K562 (cell line): Measurements from ENCODE around the gene RAB5B. TPM values are rescaled to one million over a fixed set of nuclear protein-coding genes. Genes with fewer than 3 reads are reported as not detected.

ENCODE experiments used
- ARID1B ChIP-seq: fragments of 450-650 bp; IDR thresholded peaks from 2 replicates; pipeline ENCODE4 v1.6.1; 2016; ENCODE audit warnings: antibody characterized with exemption, mild to moderate bottlenecking, inconsistent platforms
- BRD9 ChIP-seq: fragments of 450-650 bp; IDR thresholded peaks from 2 replicates; pipeline ENCODE4 v1.6.1; 2018; ENCODE audit warnings: low read depth; ENCODE audit not compliant: partially characterized antibody
- CBX3 ChIP-seq, 2 experiments: IDR thresholded peaks; 1 replicate in 1 of 2; 2 replicates in 1 of 2; pipeline ENCODE4 v1.6.1; 2012; ENCODE audit warnings: inconsistent platforms in 2 of 2, low read length in 2 of 2, borderline replicate concordance in 1 of 2, control low read depth in 1 of 2
- CBX8 ChIP-seq: fragments of 200-600 bp; sonication (generic); IDR thresholded peaks from 2 replicates; pipeline ENCODE4 v1.6.1; 2012; ENCODE audit warnings: borderline replicate concordance, mixed run types, low read depth, mild to moderate bottlenecking, moderate library complexity, mixed read lengths, low read length, control low read depth, inconsistent platforms; ENCODE audit not compliant: poor library complexity, severe bottlenecking; ENCODE audit errors: extremely low read depth
- CHD2 ChIP-seq: IDR thresholded peaks from 2 replicates; pipeline ENCODE4 v1.6.1; 2011; ENCODE audit warnings: low read depth, low read length
- DMBX1 ChIP-seq: fragments of 250-450 bp; sonication (Bioruptor Pico); IDR thresholded peaks from 2 replicates; pipeline ENCODE4 v1.8.0; 2022; ENCODE audit warnings: inconsistent platforms, mild to moderate bottlenecking, moderate library complexity, borderline replicate concordance
- ELF1 ChIP-seq: fragments of 200-800 bp; sonication (Bioruptor generic); IDR thresholded peaks from 2 replicates; pipeline ENCODE4 v1.6.1; 2016; ENCODE audit warnings: missing genetic modification characterization, missing compliant biosample characterization
- GABPB2 ChIP-seq: fragments of 250-450 bp; sonication (Bioruptor Pico); conservative IDR thresholded peaks from 2 replicates; pipeline ENCODE4 v1.5.1; 2021; ENCODE audit warnings: mild to moderate bottlenecking
- L3MBTL2 ChIP-seq: fragments of 450-650 bp; IDR thresholded peaks from 2 replicates; pipeline ENCODE4 v1.6.1; 2016; ENCODE audit warnings: mild to moderate bottlenecking, moderate library complexity
- PHF21A ChIP-seq: fragments of 450-650 bp; IDR thresholded peaks from 2 replicates; pipeline ENCODE4 v1.6.1; 2017; ENCODE audit warnings: low read depth, borderline replicate concordance
- RFX7 ChIP-seq: fragments of 250-450 bp; sonication (Bioruptor Pico); IDR thresholded peaks from 2 replicates; pipeline ENCODE4 v1.5.1; 2021; ENCODE audit warnings: mild to moderate bottlenecking
- TARDBP ChIP-seq: fragments of 450-650 bp; IDR thresholded peaks from 2 replicates; pipeline ENCODE4 v1.6.1; 2016
- ZBTB1 ChIP-seq: sonication (generic); formaldehyde crosslinking; IDR thresholded peaks from 2 replicates; pipeline ENCODE4 v1.8.1; 2023; ENCODE audit warnings: missing genetic modification reagents, low read depth, mild to moderate bottlenecking, borderline replicate concordance
- ZKSCAN8 ChIP-seq: fragments of 200-800 bp; sonication (Bioruptor generic); IDR thresholded peaks from 2 replicates; pipeline ENCODE4 v1.6.1; 2016; ENCODE audit warnings: missing genetic modification characterization, missing compliant biosample characterization
- ZNF347 ChIP-seq: fragments of 450-650 bp; formaldehyde crosslinking; IDR thresholded peaks from 2 replicates; pipeline ENCODE4 v1.4.0; 2020; ENCODE audit warnings: low read depth, mild to moderate bottlenecking, moderate library complexity
- ZNF584 ChIP-seq: fragments of 200-800 bp; sonication (Bioruptor generic); IDR thresholded peaks from 2 replicates; pipeline ENCODE4 v1.6.1; 2016; ENCODE audit warnings: low read depth, mild to moderate bottlenecking, missing genetic modification characterization, missing compliant biosample characterization
- polyA plus RNA-seq, 8 experiments: library from polyadenylated mRNA; depleted of rRNA in 4 of 8; stranded (reverse) in 5 of 8; unstranded in 3 of 8; fragments of >200 nt; fragmentation: Nextera tagmentation in 2 of 8; fragmentation: Illumina TruSeq in 1 of 8; extraction: Ambion mirVana in 2 of 8; extraction: Trizol in 1 of 8; gene quantifications; 2 replicates each; pipeline versions ENCODE4 v1.2.1 to v1.2.3, GENCODE V29; 2011 to 2014; ENCODE audit warnings: inconsistent platforms in 1 of 8, missing spikeins in 1 of 8
- total RNA-seq, 7 experiments: library from RNA; depleted of rRNA in 6 of 7; stranded (reverse); fragments of >200 nt in 6 of 7; fragmentation: Illumina TruSeq in 2 of 7; extraction: Trizol in 2 of 7; gene quantifications; 2 replicates each; pipeline versions ENCODE4 v1.2.1 to v1.2.3, GENCODE V29; 2011 to 2021; ENCODE audit warnings: low replicate concordance in 1 of 7
- TF ChIP-seq, protein P1 (sequence below): sonication (generic); formaldehyde crosslinking; IDR thresholded peaks from 2 replicates; pipeline ENCODE4 v1.8.0; 2022; ENCODE audit warnings: mild to moderate bottlenecking, missing genetic modification reagents
- TF ChIP-seq, protein P2 (sequence below): sonication (generic); formaldehyde crosslinking; IDR thresholded peaks from 2 replicates; pipeline ENCODE4 v1.8.1; 2023; ENCODE audit warnings: mild to moderate bottlenecking, missing genetic modification reagents
- TF ChIP-seq, protein P3 (sequence below): fragments of 450-650 bp; IDR thresholded peaks from 2 replicates; pipeline ENCODE4 v1.6.1; 2016; ENCODE audit warnings: mild to moderate bottlenecking

The RAB5B gene
- total and polyA plus RNA-seq, 9 of the 15 experiments (the other 6 are each of a cell fraction or from before 2014, with no cell fraction given): 6.8 to 73.8 (median 25.2) TPM

DNA sequence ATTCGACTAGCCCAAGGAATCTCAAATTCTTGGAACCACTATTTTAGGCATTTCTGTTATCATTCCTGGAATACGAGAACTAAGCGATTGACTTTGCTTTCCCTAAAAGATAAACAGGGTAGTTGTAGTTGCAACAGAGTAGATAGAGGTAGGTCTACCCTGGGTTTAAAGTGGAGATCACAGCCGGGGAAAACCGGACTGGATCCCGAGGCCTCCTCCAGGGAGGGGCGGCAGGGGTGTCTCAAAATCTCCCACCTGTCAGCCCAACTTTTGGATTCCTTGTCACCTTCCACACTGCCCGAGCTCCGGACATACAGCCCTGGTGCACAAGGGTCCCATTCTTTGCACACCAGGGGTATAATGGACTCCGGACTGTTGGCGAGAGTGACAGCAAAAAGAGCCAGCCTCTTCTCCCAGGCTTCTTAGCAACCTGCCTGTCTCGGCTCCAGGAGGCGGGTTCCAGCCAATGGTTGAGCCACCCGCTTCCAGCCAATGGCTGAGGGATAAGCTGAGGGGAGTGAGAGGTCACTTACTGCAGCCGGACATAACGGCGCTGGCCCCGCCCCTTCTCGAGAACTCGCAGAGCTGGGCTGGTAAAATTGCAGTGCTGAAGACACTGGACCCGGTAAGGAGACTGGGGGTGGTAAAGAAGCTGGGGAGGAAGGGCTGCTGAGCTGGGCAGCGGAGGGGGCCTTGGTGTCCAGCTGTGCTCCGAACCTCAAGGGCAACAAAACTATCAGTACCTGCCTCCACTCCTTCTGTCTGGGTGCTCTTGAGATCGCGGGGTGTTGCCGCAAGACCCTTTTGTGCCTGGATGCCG is 23.0 kb downstream of the RAB5B start, which contains the start of gene SUOX (continued):
- TF ChIP-seq, protein P1, sequence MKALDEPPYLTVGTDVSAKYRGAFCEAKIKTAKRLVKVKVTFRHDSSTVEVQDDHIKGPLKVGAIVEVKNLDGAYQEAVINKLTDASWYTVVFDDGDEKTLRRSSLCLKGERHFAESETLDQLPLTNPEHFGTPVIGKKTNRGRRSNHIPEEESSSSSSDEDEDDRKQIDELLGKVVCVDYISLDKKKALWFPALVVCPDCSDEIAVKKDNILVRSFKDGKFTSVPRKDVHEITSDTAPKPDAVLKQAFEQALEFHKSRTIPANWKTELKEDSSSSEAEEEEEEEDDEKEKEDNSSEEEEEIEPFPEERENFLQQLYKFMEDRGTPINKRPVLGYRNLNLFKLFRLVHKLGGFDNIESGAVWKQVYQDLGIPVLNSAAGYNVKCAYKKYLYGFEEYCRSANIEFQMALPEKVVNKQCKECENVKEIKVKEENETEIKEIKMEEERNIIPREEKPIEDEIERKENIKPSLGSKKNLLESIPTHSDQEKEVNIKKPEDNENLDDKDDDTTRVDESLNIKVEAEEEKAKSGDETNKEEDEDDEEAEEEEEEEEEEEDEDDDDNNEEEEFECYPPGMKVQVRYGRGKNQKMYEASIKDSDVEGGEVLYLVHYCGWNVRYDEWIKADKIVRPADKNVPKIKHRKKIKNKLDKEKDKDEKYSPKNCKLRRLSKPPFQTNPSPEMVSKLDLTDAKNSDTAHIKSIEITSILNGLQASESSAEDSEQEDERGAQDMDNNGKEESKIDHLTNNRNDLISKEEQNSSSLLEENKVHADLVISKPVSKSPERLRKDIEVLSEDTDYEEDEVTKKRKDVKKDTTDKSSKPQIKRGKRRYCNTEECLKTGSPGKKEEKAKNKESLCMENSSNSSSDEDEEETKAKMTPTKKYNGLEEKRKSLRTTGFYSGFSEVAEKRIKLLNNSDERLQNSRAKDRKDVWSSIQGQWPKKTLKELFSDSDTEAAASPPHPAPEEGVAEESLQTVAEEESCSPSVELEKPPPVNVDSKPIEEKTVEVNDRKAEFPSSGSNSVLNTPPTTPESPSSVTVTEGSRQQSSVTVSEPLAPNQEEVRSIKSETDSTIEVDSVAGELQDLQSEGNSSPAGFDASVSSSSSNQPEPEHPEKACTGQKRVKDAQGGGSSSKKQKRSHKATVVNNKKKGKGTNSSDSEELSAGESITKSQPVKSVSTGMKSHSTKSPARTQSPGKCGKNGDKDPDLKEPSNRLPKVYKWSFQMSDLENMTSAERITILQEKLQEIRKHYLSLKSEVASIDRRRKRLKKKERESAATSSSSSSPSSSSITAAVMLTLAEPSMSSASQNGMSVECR (CRISPR knock-in tag): peak; percentile 62; the same call in 1 of the 2 replicates
- TF ChIP-seq ELF1 (no peak), TARDBP (no peak), CBX8 (no peak), CBX3 (IDR thresholded peaks at IDR 0.05; ENCODE audit: borderline replicate concordance in 1 of 2, low read length in 2 of 2) (no peak), ZNF347 (CRISPR knock-in tag) (no peak), ZKSCAN8 (no peak), ZBTB1 (CRISPR knock-in tag) (no peak), BRD9 (no peak), RFX7 (CRISPR knock-in tag) (no peak), ARID1B (peak; percentile 48; the same call in 1 of the 2 replicates), L3MBTL2 (no peak), PHF21A (no peak), DMBX1 (CRISPR knock-in tag) (no peak), GABPB2 (CRISPR knock-in tag) (no peak), CHD2 (peak; percentile 30; the same call in 1 of the 2 replicates), ZNF584 (CRISPR knock-in tag) (no peak)
- TF ChIP-seq, protein P2, sequence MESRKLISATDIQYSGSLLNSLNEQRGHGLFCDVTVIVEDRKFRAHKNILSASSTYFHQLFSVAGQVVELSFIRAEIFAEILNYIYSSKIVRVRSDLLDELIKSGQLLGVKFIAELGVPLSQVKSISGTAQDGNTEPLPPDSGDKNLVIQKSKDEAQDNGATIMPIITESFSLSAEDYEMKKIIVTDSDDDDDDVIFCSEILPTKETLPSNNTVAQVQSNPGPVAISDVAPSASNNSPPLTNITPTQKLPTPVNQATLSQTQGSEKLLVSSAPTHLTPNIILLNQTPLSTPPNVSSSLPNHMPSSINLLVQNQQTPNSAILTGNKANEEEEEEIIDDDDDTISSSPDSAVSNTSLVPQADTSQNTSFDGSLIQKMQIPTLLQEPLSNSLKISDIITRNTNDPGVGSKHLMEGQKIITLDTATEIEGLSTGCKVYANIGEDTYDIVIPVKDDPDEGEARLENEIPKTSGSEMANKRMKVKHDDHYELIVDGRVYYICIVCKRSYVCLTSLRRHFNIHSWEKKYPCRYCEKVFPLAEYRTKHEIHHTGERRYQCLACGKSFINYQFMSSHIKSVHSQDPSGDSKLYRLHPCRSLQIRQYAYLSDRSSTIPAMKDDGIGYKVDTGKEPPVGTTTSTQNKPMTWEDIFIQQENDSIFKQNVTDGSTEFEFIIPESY: no peak
- TF ChIP-seq, protein P3, sequence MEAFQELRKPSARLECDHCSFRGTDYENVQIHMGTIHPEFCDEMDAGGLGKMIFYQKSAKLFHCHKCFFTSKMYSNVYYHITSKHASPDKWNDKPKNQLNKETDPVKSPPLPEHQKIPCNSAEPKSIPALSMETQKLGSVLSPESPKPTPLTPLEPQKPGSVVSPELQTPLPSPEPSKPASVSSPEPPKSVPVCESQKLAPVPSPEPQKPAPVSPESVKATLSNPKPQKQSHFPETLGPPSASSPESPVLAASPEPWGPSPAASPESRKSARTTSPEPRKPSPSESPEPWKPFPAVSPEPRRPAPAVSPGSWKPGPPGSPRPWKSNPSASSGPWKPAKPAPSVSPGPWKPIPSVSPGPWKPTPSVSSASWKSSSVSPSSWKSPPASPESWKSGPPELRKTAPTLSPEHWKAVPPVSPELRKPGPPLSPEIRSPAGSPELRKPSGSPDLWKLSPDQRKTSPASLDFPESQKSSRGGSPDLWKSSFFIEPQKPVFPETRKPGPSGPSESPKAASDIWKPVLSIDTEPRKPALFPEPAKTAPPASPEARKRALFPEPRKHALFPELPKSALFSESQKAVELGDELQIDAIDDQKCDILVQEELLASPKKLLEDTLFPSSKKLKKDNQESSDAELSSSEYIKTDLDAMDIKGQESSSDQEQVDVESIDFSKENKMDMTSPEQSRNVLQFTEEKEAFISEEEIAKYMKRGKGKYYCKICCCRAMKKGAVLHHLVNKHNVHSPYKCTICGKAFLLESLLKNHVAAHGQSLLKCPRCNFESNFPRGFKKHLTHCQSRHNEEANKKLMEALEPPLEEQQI: no peak
